Suppressor macrophage treated with lipopolysaccharide for 4 hours (primary cell): Measurements from ENCODE around the gene TMC1.
"Not testable (repeated sequence)": the region's sequence is repeated elsewhere in the genome, so short reads cannot be mapped to it uniquely, and the experiment has no call there.

Experiments
- DNase-seq: peaks from one replicate; pipeline ENCODE4 v3.0.0-alpha.2; 2020

The TMC1 gene

DNA sequence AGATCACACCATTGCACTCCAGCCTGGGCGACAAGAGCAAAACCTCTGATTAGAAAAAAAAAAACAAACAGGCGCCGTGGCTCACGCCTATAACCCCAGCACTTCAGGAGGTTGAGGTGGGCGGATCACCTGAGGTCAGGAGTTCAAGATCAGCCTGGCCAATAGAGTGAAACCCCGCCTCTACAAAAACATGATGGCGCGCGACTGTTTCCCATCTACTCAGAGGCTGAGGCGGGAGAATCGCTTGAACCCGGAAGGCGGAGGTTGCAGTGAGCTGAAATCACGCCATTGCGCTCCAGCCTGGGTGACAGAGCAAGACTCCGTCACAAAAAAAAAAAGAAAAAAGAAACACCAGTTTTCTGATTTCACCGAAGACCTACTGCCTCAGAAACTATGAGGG lies at the start of gene TMC1:
Gene TMC1 (plus strand): TSS at position 193 of the 400 bp plus-strand sequence. CDS start 127,041 bp downstream, outside the sequence.
- DNase-seq: not testable (repeated sequence)

DNA sequence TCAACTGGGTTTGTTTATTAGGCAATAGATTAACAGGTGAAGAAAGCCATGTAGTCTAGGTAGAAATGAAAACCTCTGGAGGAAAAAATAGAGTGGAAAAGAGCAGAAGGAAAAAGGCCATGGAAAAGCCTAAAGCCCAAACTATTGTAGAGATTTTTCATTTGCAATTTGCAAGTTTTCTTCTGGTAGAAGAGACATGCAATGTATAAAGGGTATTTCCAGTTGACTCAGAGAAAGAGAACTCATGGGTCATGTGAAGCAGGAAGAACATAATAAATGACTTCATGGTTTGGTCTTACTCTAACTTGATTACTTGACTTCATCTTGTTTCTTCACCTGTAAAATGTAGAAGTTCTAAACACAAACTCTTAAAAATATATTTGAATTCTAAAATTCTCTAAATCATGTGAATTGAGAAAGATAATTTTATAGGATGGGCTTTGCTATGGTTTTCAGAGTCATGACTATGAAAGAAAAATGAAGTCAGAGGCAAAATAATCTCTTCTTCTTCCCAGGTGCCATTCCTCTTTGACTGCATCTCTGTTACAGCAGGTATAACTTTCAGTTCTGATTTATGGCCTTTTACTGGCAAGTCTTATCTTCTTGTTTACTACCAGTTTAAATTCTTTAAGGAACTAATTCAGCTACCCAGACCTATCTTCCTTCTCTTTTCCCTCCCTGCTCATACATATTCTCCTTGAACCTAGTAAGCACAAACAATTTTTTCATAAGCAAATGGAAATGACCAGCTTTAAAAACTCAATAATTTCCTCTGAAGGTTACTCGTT lies 47.7 kb upstream of the TMC1 start:
- DNase-seq: peak; percentile 84

DNA sequence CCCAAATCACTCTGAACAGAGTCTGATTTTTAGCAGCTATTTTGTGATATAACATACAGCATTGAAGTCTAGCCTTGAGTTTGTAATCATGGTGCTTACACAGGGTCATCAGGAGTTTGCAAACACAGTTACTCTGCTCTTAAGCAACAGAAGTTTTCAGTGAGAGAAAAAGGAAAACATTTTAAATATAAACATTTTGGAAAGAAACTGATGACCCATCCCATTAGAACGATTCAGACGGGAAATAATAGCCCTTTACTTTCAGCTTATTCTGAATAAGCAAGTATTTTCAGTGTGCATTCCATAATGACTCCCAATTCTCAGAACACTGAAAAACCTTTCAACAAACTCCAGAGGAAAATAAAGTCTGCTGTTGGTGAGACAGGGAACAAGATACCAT lies 46.7 kb upstream of the TMC1 start:
- DNase-seq: no peak

GRCh38 chr9:72476100-72476499 lies 45.3 kb upstream of the TMC1 start:
- no peak for DNase-seq

DNA sequence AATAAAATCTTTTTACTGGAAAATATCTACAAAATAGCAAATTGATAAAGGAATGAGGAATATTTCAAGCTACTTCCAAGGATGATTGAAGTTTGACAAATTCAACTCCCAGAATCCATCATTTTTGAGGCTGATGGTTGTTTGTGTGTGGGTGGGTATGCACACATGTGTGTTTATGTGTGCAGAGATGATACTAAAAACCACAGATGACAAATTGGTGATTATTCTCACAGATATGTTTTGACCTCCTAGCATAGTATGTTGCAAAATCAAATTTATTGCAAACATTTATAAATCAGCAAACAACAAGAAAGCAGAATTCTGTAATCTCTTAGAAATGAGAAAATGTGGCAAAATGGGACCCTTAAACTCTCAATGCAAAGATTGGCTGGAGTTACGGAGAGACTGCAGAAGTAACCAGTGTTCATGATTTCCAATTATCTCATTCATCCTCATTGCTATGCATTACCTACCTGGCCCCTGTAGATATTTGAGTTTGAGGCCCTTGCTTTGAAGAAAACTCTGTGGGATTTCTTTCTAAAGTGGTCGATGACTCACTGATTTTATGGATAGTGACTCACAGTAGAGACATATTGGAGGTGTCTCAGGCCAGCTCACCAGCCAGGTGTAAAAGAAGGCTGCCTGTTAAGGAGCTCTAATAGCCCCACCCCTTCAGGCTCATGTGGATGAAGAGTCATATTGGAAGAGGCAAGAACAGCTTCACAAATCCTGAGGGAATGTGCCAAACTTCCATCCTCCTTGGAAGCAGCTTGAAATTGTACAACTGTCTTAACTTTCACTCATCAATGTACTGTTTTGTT lies 44.6 kb upstream of the TMC1 start:
- no peak for DNase-seq

GRCh38 chr9:72477930-72478518 lies 43.4 kb upstream of the TMC1 start:
- peak; percentile 53 for DNase-seq

GRCh38 chr9:72478966-72479365 lies 42.4 kb upstream of the TMC1 start:
- no peak for DNase-seq

DNA sequence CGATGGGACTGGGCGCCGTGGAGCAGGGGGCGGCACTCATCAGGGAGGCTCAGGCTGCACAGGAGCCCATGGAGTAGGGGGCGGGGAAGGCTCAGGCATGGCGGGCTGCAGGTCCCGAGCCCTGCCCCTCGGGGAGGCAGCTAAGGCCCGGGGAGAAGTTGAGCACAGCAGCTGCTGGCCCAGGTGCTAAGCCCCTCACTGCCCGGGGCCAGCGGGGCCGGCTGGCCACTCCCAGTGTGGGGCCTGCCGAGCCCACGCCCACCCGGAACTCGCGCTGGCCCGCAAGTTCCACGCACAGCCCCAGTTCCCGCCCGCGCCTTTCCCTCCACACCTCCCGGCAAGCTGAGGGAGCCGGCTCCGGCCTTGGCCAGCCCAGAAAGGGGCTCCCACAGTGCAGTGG lies 41.1 kb upstream of the TMC1 start:
- DNase-seq: not testable (repeated sequence)

GRCh38 chr9:72480921-72481320 lies 40.5 kb upstream of the TMC1 start:
- DNase-seq: no peak

DNA sequence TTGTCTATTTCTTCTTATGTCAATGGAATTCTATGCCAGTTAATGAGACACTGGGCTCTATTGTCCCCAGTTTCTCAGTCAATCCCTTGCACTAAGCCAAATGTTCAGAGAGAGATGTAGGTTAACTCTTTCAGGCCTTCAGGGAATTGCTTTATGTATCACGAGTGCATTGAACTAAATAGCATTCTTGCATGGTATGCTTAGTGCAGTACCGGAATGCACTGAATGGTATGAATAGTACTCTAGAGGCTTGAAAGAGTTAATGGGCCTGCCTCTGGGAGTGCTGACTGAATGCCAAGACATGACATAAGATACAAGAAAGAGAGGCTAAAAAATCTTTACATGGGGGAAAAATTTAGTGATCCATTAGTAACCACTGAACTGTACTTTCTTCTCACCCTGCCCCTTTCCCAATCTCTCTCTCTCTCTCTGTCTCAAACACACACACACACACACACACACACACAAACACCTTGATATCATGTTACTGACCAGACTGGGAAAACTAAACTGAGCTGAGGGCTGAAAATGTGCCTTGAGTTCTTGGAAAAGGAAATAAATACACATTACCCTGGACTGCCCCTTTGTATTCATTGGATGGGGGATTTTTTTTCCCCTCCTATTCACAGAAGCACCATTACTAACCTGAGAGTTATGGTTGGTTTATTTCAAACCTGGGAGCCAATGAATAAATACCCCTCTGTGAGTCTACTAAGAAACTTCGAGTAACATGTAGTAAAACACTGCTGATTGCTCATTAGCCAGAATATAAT lies 35.4 kb upstream of the TMC1 start:
- DNase-seq: no peak

DNA sequence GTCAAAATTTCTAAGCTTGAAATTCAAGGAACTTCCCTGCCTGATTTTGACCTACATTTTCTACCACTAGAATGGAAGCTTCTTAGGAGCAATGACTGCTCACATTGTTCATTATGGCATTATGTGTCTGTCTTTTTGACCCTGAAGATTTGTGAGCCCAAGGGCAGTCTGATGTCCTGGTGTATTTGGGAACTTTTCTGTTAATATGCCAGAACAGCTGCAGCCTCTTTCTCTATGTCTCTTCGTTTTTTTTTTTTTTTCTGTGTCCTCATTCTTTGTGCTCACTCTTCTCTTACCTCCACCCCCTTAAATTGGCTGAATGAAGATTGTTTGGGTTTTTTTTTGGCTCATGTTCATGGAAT lies 34.8 kb upstream of the TMC1 start:
- DNase-seq: no peak

- DNase-seq: not testable (repeated sequence)
Observed at GRCh38 chr9:72487665-72488064, 33.7 kb upstream of the TMC1 start.

GRCh38 chr9:72489986-72490385 lies 31.4 kb upstream of the TMC1 start:
- DNase-seq: no peak

- DNase-seq: no peak
Observed at GRCh38 chr9:72491242-72491641, 30.2 kb upstream of the TMC1 start.

- no peak for DNase-seq
Observed at GRCh38 chr9:72494051-72494450, 27.4 kb upstream of the TMC1 start.

- DNase-seq: no peak
Observed at GRCh38 chr9:72497447-72498046, 23.9 kb upstream of the TMC1 start.

- DNase-seq: no peak
Observed at GRCh38 chr9:72506615-72507014, 14.8 kb upstream of the TMC1 start.

DNA sequence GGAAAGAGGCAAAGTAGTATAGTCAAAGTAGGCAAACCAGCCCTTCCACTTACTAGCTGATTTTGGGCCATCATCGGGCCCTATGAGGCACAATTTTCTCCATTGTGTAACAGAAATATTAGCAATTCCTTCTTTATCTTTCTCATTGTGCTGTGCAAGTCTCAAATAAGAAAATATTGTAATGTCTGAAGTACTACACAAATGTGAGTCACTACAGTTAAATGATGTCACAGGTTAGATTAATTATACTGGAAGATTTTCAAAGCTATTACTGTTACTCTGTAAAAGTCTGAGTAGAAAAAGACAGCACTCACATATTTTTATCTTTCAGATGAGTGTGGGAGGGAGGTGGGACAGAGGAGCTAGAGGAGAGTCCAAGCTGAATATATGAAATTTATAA lies 12.4 kb upstream of the TMC1 start:
- DNase-seq: peak; percentile 47

- DNase-seq: peak; percentile 50
Observed at GRCh38 chr9:72509635-72510034, 11.8 kb upstream of the TMC1 start.

DNA sequence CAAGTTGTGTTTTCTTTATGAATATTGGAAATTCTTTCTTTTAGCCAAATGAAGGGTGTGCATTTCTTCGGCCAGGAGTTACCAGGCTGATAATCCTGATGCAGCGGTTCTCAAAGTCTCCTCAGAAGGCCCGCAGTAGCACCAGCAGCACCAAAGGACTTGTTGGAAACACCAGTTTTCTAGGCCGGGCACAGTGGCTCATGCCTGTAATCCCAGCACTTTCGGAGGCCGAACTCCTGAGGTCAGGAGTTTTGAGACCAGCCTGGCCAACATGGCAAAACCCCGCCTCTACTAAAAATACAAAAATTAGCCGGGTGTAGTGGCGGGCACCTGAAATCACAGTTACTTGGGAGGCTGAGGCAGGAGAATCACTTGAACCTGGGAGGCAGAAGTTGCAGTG lies 397 bp upstream of the TMC1 start:
- DNase-seq: not testable (repeated sequence)

- DNase-seq: peak; percentile 94
Observed at GRCh38 chr9:72524820-72525540, 3.6 kb downstream of the TMC1 start.
